Pons (tissue), 1 donor: ENCODE data around the gene MICALL2.

Experiments
- DNase-seq: peaks from one replicate; pipeline ENCODE4 v3.0.0-alpha.2; 2016; ENCODE audit warnings: low spot score

The MICALL2 gene

GRCh38 chr7:1493129-1493528 is 33.9 kb upstream of the MICALL2 start:
- DNase-seq, result no peak

- DNase-seq, result no peak
These were observed 33.4 kb upstream of the MICALL2 start for GRCh38 chr7:1492640-1493039.

- no peak for DNase-seq
These were observed 33.0 kb upstream of the MICALL2 start for GRCh38 chr7:1492221-1492620.

GRCh38 chr7:1490837-1491236 is 31.6 kb upstream of the MICALL2 start:
- DNase-seq, result no peak

GRCh38 chr7:1489336-1489735 is 30.1 kb upstream of the MICALL2 start:
- DNase-seq, result no peak

GRCh38 chr7:1488016-1488415 is 28.7 kb upstream of the MICALL2 start:
- no peak for DNase-seq

GRCh38 chr7:1487466-1487865 is 28.2 kb upstream of the MICALL2 start:
- no peak for DNase-seq

- DNase-seq, result no peak
These were observed 27.3 kb upstream of the MICALL2 start for GRCh38 chr7:1486571-1486970.

- DNase-seq, result no peak
These were observed 25.9 kb upstream of the MICALL2 start for GRCh38 chr7:1485156-1485555.

- no peak for DNase-seq
These were observed 25.3 kb upstream of the MICALL2 start for GRCh38 chr7:1484569-1484968.

- no peak for DNase-seq
These were observed 24.6 kb upstream of the MICALL2 start for GRCh38 chr7:1483536-1484505.

GRCh38 chr7:1483079-1483478 is 23.8 kb upstream of the MICALL2 start:
- DNase-seq, result no peak

GRCh38 chr7:1481300-1481699 is 22.0 kb upstream of the MICALL2 start:
- DNase-seq, result no peak

- no peak for DNase-seq
These were observed 21.4 kb upstream of the MICALL2 start for GRCh38 chr7:1480670-1481069.

GRCh38 chr7:1479287-1479686 is 20.0 kb upstream of the MICALL2 start:
- DNase-seq, result no peak

- DNase-seq, result no peak
These were observed 19.2 kb upstream of the MICALL2 start for GRCh38 chr7:1478480-1478879.

GRCh38 chr7:1476859-1477258 is 17.6 kb upstream of the MICALL2 start:
- DNase-seq, result no peak

GRCh38 chr7:1475991-1476390 is 16.7 kb upstream of the MICALL2 start:
- DNase-seq, result no peak

GRCh38 chr7:1475393-1475792 is 16.1 kb upstream of the MICALL2 start:
- no peak for DNase-seq

GRCh38 chr7:1474736-1475135 is 15.5 kb upstream of the MICALL2 start:
- no peak for DNase-seq

- peak; percentile 29 for DNase-seq
These were observed 14.7 kb upstream of the MICALL2 start for GRCh38 chr7:1473864-1474512.

- no peak for DNase-seq
These were observed 11.6 kb upstream of the MICALL2 start for GRCh38 chr7:1470901-1471300.

- DNase-seq, result no peak
These were observed 9.5 kb upstream of the MICALL2 start for GRCh38 chr7:1468643-1469298.
